OCI-LY3 (cell line): ENCODE measurements around the gene SGCE.

Experiments
- EZH2phosphoT487 ChIP-seq: fragments of 200-600 bp; shearing (Covaris generic); IDR thresholded peaks from 2 replicates; pipeline ENCODE4 v1.6.1; 2018; ENCODE audit warnings: antibody characterized with exemption, mixed run types, low read depth
- TF ChIP-seq, protein P1 (sequence below): fragments of 200-600, 300-600 bp; sonication (generic); IDR thresholded peaks from 2 replicates; pipeline ENCODE4 v1.5.1; 2014; ENCODE audit warnings: antibody characterized with exemption, low read length, low read depth

- TF ChIP-seq, protein P1, sequence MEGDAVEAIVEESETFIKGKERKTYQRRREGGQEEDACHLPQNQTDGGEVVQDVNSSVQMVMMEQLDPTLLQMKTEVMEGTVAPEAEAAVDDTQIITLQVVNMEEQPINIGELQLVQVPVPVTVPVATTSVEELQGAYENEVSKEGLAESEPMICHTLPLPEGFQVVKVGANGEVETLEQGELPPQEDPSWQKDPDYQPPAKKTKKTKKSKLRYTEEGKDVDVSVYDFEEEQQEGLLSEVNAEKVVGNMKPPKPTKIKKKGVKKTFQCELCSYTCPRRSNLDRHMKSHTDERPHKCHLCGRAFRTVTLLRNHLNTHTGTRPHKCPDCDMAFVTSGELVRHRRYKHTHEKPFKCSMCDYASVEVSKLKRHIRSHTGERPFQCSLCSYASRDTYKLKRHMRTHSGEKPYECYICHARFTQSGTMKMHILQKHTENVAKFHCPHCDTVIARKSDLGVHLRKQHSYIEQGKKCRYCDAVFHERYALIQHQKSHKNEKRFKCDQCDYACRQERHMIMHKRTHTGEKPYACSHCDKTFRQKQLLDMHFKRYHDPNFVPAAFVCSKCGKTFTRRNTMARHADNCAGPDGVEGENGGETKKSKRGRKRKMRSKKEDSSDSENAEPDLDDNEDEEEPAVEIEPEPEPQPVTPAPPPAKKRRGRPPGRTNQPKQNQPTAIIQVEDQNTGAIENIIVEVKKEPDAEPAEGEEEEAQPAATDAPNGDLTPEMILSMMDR, result no peak
- TF ChIP-seq EZH2phosphoT487, result no peak
Measured at GRCh38 chr7:94664023-94664422, 8.1 kb upstream of the SGCE start.
